Measurements from ENCODE around the gene AGAP1. TPM values are rescaled to one million over a fixed set of nuclear protein-coding genes. Genes with fewer than 3 reads are reported as not detected.

The AGAP1 gene
- total RNA-seq, 1 donor = 18.5 TPM

GRCh38 chr2:235485362-235485761 is 8.5 kb upstream of the AGAP1 start:
- H3K36me3 ChIP-seq (ENCODE audit: insufficient read depth, low read length) = no peaks in the 10 kb centered on the region
- H3K79me2 ChIP-seq (ENCODE audit: insufficient read depth, low read length) = no peaks in the 10 kb centered on the region
- DNase-seq (ENCODE audit: insufficient read length, low spot score, missing footprints) = no peak
- peaks cover 4% of the 10 kb centered on the region for H3K27me3 ChIP-seq (ENCODE audit: insufficient read depth, low read length)
- H4K20me1 ChIP-seq (ENCODE audit: insufficient read depth, low read length) = no peaks in the 10 kb centered on the region
- H2AFZ ChIP-seq (ENCODE audit: low read length) = no peak overlapping the region
- H3K27ac ChIP-seq (ENCODE audit: low read depth, low read length) = no peak overlapping the region
- no peak overlapping the region for H3K4me3 ChIP-seq (ENCODE audit: insufficient read depth, low read length)
- H3K4me2 ChIP-seq (ENCODE audit: insufficient read depth, low read length) = no peak overlapping the region
- no peaks in the 10 kb centered on the region for H3K9me3 ChIP-seq (ENCODE audit: low read depth, low read length)
- H3K4me1 ChIP-seq (ENCODE audit: insufficient read depth, low read length) = no peaks in the 10 kb centered on the region
- no peak for TF ChIP-seq CTCF (IDR thresholded peaks at IDR 0.05; ENCODE audit: extremely low read depth, low read depth, low read length)

GRCh38 chr2:235486729-235487128 is 7.1 kb upstream of the AGAP1 start:
- no peak for DNase-seq (ENCODE audit: insufficient read length, low spot score, missing footprints)
- no peaks in the 10 kb centered on the region for H3K36me3 ChIP-seq (ENCODE audit: insufficient read depth, low read length)
- H3K4me3 ChIP-seq (ENCODE audit: insufficient read depth, low read length) = no peak overlapping the region
- no peak overlapping the region for H2AFZ ChIP-seq (ENCODE audit: low read length)
- H3K79me2 ChIP-seq (ENCODE audit: insufficient read depth, low read length) = no peaks in the 10 kb centered on the region
- H3K4me2 ChIP-seq (ENCODE audit: insufficient read depth, low read length) = no peak overlapping the region
- no peaks in the 10 kb centered on the region for H3K4me1 ChIP-seq (ENCODE audit: insufficient read depth, low read length)
- no peak for TF ChIP-seq CTCF (IDR thresholded peaks at IDR 0.05; ENCODE audit: extremely low read depth, low read depth, low read length)
- no peaks in the 10 kb centered on the region for H3K9me3 ChIP-seq (ENCODE audit: low read depth, low read length)
- H3K27me3 ChIP-seq (ENCODE audit: insufficient read depth, low read length) = peaks cover 4% of the 10 kb centered on the region
- no peaks in the 10 kb centered on the region for H4K20me1 ChIP-seq (ENCODE audit: insufficient read depth, low read length)
- no peak overlapping the region for H3K27ac ChIP-seq (ENCODE audit: low read depth, low read length)

- TF ChIP-seq CTCF (IDR thresholded peaks at IDR 0.05; ENCODE audit: extremely low read depth, low read depth, low read length) = no peak
- Histone ChIP-seq H3K36me3 (ENCODE audit: insufficient read depth, low read length) (no peaks in the 10 kb centered on the region), H3K27me3 (ENCODE audit: insufficient read depth, low read length) (peaks cover 4% of the 10 kb centered on the region), H3K79me2 (ENCODE audit: insufficient read depth, low read length) (peaks cover 3% of the 10 kb centered on the region), H4K20me1 (ENCODE audit: insufficient read depth, low read length) (no peaks in the 10 kb centered on the region), H3K4me2 (ENCODE audit: insufficient read depth, low read length) (no peak overlapping the region), H3K9me3 (ENCODE audit: low read depth, low read length) (no peaks in the 10 kb centered on the region), H3K27ac (ENCODE audit: low read depth, low read length) (no peak overlapping the region), H2AFZ (ENCODE audit: low read length) (no peak overlapping the region), H3K4me3 (ENCODE audit: insufficient read depth, low read length) (no peak overlapping the region), H3K4me1 (ENCODE audit: insufficient read depth, low read length) (peaks cover 6% of the 10 kb centered on the region)
- DNase-seq (ENCODE audit: insufficient read length, low spot score, missing footprints) = no peak
These were observed 3.9 kb upstream of the AGAP1 start for GRCh38 chr2:235489897-235490296.

DNA sequence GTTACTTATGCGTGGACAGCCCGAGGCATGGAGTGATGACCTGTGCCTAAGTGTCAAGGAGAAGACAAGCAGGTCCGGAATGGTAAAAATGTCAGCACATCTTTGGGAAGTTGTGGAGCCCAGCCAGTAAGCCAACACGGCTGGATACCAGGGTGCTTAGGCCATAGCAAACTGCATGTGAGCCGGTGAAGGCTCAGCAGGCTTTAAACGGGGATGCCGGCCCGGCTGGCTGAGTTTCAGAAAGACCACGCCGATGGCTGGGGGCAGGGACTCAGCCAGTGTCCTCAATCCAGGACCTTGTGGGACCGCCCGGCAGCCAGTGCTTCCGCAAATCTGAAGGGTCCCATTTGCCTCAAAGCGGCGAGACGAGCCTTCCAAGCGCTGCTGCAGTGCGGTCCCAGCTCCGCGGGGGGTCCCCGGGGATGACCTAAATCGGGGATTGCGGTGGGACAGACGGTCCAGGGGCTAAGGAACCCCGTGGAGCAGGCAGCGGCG is 946 bp upstream of the AGAP1 start:
- Histone ChIP-seq H3K4me3 (ENCODE audit: insufficient read depth, low read length) (peak overlapping the region; percentile 74), H2AFZ (ENCODE audit: low read length) (peak overlapping the region; percentile 98), H3K9me3 (ENCODE audit: low read depth, low read length) (no peaks in the 10 kb centered on the region), H3K79me2 (ENCODE audit: insufficient read depth, low read length) (peaks cover 32% of the 10 kb centered on the region), H3K4me2 (ENCODE audit: insufficient read depth, low read length) (peak overlapping the region; percentile 92), H4K20me1 (ENCODE audit: insufficient read depth, low read length) (peaks cover 27% of the 10 kb centered on the region), H3K27ac (ENCODE audit: low read depth, low read length) (no peak overlapping the region), H3K36me3 (ENCODE audit: insufficient read depth, low read length) (no peaks in the 10 kb centered on the region), H3K4me1 (ENCODE audit: insufficient read depth, low read length) (peaks cover 19% of the 10 kb centered on the region), H3K27me3 (ENCODE audit: insufficient read depth, low read length) (no peaks in the 10 kb centered on the region)
- DNase-seq (ENCODE audit: insufficient read length, low spot score, missing footprints) = no peak
- no peak for TF ChIP-seq CTCF (IDR thresholded peaks at IDR 0.05; ENCODE audit: extremely low read depth, low read depth, low read length)
